Hypothalamus (tissue), 51 donors: Measurements from ENCODE around the gene ZMPSTE24.
"Not testable (repeated sequence)": the region's sequence is repeated elsewhere in the genome, so short reads cannot be mapped to it uniquely, and the experiment has no call there.

Source experiments
- DNase-seq, 51 donors: peaks; one replicate each; lab custom pipeline; 2025; lab: John Stamatoyannopoulos, UW

The ZMPSTE24 gene

DNA sequence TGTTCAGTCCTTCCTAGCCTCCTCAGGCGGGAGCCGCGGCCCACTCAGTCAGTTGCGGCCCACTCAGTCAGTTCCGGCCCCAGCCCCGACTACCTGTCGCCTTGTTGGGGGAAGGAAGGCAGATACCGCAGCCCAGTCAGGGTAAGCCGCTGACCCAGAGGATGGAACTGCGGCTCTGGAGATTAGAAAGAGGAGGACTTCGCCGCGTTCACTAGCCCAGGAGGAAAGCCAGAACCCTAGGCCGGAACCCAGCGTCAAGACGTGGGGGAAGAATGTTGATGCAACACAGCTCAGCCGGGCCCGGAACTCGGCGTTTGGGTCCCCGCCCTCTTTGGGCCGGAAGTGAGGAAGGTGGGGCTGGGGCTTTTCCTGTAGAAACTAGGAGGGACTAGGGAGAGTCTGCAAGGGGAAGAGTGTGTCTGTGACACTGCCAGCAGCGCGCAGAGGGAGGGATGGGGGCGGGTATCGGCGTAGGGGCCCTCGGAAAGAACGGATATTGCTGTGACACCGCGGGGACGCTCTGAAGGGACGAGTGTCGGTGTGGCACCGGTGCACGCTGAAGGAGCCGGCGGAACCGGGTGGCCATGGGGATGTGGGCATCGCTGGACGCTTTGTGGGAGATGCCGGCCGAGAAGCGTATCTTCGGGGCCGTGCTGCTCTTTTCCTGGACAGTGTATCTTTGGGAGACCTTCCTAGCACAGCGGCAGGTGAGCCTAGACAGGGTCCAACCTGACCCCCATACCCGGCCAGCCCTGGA is at the start of gene ZMPSTE24:
TSS of gene ZMPSTE24 (plus strand) at position 549 of the 757 bp plus-strand sequence. CDS start at position 585, 36 bp downstream.
- peak; percentile 76 to 99 (median 94) for DNase-seq

DNA sequence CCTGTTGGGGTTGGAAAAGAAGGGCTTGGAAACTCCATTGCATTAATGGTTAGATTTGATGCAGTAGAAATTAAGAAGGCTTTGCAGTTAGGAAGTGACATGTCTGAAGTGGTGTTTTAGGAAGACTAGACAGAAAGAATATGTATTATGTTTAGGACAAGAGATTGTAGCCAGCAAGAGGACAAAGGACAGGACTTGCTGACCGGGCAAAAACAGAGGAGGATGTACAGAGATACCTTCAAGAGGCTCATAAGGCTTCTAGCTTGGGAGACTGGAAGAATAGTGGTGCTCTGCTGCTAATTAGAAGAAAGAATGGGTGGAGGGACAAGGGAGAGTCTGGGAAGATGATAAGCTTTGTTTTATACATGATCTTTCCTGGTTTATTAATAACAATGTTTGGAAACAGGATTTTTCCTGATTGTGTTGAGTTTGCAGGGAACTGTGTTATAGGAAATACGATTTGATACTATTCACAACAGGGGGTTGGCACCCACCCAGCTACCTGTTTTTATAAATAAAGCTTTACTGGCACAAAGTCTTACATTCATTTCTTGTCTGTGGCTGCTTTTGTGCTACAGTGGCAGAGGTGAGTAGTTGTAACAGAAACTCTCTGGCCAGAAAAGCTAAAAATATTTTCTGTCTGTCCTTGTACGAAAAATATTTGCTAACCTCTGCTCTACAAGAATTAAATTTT is 47.4 kb upstream of the ZMPSTE24 start:
- no peak for DNase-seq

DNA sequence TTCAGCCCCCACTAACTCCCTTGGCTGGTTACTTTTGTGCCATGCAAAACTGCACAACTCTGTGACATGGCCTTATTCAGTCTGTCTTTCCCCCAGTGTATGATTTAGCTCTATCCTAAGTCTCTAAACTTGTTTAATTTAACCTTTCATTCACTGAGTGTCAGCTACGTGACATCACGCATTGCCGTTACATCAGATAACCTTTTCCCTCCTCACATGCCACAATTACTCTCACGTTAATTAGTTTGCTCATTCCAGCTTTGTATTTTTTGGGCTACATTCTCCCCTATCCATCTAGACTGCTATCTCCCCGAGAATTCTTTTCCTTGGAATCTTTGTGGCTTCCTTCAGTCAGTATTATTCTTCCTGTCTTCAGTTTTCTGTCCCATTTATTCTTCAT is 39.7 kb upstream of the ZMPSTE24 start:
- no peak for DNase-seq

DNA sequence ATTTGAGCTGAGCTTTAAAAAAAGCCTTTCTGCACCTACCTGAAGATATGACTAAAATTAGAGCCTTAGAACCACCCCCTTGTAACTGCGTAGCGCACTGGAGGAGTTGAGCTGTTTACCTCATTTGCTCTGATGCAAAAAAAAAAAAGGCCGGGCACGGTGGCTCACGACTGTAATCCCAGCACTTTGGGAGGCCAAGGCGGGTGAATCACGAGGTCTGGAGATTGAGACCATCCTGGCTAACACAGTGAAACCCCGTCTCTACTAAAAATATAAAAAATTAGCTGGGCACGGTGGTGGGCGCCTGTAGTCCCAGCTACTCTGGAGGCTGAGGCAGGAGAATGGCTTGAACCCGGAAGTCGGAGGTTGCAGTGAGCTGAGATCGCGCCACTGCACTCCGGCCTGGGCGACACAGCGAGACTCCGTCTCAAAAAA is 36.5 kb upstream of the ZMPSTE24 start:
- DNase-seq, result not testable (repeated sequence)

DNA sequence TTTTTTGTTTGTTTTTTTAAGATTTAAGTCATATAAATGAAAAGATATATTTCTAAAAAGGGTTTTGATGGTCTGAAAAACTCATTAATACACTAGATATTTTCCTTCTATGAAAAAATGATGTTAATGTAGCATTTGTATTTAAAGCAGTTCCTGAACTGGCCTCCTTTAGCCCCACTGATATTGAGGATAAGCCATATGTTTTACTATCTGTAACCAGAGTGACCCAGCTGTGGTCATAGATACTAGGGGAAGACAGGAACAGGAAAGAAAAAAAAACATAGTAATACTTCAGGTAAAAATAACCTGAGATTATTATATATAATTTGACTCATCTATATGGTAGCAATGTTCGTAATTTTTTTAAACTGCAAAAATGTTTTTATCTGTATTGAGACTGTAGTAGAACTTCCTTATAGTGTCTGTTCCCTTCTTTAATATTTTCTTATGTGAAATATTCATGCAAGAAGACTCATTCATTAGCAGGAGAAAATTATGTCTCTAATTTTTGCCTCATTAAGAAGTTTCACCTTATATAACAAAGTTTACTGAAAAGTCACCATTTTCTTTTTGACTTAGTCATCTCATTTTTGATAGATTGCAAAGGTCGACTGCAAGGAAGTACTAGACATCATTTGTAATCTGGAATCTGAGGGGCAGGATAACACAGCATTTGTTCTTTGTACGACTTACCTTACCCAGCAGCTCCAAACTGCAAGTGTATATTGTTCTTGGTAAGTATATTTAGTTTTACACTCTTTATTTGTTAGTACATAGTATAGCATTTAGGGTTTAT is 35.9 kb upstream of the ZMPSTE24 start:
- no peak for DNase-seq

DNA sequence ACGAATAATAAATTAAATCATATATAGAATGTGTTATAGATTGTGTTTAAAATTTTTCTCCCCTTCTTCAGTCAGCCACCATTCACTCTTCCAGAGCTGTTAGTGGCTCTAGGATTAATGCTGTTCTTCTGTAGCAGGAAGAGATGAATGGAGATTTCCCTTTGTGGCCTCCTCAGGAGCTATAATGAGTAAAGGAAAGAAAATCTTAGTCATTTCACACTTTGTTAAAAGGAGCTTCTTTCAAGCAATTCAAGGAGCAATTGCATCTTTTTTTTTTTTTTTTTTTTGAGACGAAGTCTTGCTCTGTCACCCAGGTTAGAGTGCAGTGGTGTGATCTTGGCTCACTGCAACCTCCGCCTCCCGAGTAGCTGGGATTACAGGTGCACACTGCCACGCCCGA is 34.0 kb upstream of the ZMPSTE24 start:
- DNase-seq, result no peak

DNA sequence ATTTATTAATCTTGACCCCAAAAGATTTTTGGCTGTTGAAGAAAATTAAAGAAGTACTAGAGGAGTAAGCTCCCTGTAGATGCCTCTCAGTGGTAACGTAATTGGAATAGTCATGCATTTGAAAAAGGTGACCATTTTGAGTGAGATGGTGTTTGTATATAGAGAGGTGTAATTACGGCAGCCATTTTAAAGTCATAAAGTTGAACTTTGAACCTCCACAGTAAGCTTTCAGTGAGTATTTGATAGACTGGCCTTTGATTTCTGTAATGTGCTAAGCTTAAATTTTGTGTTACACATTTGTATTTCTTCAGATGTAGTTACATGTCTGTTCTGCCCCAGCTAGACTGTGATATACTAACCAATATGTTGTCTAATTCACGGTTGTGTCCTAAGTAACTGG is 31.8 kb upstream of the ZMPSTE24 start:
- DNase-seq, result no peak

DNA sequence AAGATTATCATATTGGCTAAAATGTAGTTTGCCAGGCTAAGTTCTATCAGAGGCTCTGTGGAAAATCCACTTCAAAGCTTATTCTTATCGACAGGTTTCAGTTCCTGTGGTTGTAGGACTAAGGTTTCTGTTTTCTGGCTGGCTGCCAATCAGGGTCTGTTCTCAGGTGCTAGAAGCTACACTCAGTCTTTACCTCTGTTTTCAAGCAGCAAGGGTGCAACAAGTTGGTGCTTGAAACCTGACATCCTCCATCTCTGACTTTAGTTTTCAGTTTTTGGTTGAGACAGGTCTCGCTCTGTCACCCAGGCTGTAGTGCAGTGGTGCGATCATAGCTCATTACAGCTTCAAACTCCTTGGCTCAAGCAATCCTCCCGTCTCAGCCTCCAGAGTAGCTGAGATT is 25.6 kb upstream of the ZMPSTE24 start:
- DNase-seq, result no peak

DNA sequence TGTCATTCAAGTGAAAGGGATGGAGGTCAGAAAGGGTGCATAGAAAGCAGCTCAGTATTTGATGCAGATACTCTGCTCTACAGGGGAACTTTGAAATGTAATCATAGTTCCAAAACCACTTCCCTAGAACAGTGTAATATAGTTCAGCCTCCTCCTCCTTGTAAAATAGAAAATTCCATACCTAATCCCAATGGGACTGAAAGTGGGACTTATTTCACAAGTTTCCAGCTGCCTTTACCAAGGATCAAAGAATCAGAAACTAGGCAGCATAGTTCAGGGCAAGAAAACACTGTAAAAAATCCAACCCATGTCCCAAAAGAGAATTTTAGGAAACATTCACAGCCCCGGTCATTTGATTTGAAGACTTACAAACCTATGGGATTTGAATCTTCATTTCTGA is 18.4 kb upstream of the ZMPSTE24 start:
- no peak for DNase-seq

DNA sequence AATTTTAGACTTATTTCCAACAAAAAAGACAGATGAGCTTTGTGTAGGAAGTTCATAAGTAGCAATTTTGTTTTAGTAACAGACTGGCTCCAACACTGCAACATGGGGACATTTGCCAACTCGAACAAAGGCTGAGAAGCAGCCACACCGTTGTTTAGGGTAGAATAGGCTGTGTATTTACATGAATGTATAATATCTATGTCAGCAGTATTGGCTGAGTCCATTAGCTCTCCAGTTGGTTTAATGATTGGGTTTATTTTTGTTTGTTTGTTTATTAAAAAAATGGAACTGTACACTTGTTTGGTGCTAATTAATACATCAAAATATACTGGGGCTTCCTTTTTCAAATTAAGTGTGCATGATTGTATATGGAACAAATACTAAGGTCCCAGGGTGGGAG is 17.6 kb upstream of the ZMPSTE24 start:
- DNase-seq, result no peak

DNA sequence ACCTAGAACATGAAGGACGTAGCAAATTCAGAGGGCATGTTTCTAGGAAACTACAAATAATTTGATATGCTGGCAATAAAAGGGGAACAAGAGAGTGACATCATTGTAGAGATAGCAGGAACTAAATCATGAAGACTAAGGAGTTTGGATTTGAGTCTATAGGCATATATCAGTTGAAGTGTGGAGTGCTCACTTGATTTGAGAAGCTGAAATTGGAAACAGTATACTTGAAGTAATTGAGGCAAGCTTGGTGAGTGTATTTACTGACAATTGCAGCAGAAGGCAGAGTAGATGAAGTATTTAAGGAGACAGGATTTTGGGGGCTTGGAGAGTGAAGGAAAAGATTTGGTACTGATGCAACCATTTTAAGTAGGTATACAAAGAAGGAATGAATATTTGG is 16.7 kb upstream of the ZMPSTE24 start:
- no peak for DNase-seq

DNA sequence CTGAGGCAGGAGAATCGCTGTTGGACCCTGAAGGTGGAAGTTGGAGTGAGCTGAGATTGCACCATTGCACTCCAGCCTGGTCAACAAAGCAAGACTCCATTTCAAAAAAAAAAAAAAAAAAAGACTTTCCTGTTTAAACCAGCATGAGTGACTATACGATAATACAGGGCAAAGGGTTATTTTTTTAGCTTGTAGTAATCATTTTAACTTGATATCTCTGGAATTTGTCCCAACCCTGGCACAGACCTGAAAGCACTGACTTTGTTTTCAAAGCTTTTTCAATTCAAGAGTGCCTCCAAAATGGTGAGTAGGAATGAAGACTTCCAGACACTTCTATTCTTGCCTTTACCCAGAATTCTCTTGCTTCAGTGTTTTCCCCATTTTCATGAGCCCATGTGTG is 14.7 kb upstream of the ZMPSTE24 start:
- no peak for DNase-seq

DNA sequence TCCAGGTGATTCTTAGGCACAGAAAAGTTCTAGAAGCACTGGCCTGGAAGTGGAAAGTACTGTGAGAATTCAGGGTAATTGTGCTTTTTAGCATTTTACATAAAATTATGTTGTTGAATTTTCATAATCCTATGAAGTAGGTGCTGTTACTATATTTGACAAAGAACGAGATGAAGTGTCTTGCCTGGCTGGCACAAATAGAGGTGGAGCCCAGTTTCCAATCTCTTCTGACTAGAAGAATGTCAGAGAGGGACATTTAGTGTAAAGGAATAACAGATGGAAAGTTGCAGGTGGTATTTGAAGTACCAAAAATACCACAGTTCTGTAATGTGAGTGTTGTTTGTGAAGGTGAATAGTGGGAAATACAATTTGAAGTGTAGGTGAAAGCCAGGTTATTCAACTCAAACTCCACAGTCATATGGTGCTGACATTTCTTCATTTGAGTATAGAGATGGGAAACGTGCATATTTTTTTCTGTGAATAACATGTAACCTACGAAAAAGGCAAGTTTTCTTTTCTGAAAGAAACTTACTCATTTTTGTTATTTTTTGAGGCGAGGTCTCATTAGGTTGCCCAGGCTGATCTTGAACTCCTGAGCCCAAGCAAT is 13.8 kb upstream of the ZMPSTE24 start:
- DNase-seq, result no peak

DNA sequence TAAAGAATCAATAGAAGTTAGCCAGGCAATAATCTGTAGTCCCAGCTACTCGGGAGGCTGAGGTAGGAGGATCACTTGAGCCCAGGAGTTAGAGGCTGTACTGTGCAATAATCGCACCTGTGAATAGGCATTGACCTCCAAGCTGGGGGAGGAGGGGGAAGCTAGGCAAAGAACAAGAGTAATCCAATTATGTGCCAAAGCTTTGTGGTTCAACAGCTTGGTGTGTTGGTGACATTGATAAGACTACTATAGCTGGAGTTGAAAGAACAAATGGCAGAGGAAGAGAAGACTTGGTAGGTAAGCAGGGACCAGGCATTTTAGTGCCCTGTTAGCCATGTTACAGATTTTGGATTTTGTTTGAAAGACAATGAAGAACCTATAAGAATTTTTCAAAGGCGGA is 12.3 kb upstream of the ZMPSTE24 start:
- no peak for DNase-seq

DNA sequence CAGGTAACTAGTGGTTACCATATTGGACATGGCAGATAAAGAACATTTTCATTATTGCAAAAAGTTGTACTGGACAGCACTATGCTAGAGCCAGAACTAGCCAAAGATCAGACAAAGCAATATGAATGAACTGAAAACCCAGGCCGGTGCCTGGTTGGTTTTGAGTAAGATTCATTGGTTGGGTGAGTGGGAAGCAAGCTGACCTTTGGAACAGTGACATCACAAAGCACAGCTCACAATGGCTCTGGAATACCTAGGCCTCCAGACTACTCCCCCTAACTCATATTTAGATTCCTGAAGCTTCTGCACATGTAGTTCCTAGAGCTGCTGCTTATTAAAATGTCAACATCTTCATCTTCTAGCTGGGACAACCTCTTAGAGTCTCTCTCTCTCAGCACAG is 10.4 kb upstream of the ZMPSTE24 start, which contains the start of gene TMCO2:
TSS of gene TMCO2 (plus strand) at position 283 of the 400 bp plus-strand sequence. CDS start at position 340, 57 bp downstream.
- no peak for DNase-seq

DNA sequence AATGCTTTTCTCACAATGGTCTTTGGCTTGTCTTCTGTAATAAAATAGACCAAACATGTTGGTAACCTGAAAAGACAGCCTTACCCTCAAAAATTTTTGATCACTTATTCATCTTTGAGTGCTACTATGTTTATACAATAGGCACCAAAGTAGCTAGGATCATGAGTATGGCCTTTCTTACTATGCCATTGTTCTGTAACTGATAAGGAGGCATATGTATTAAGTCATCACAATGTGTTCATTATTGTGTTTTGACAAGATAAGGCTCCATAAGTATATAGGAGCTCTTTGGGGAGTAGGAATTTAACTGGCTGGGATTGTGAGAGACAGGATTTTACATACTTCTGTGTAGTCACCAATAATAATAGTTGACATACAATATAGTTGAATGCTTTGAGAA is 9.6 kb upstream of the ZMPSTE24 start:
- DNase-seq, result no peak

DNA sequence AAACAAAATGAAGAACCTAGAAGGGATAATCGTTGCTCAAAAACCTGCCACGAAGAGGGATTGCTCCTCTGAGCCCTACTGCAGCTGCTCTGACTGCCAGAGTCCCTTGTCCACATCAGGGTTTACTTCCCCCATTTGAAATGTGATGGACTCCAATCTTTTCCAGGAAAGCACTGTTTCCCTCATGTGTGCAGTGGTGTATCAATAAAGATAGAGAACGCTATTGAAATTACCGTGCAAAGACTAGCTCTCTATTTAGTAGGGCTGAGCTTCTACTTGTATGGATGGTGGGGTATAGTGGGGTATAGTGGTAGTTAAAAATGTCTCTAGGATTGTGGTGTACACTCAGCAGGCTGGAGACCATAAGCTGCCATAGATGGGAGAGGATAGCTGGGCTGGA is 6.6 kb upstream of the ZMPSTE24 start:
- DNase-seq, result no peak

DNA sequence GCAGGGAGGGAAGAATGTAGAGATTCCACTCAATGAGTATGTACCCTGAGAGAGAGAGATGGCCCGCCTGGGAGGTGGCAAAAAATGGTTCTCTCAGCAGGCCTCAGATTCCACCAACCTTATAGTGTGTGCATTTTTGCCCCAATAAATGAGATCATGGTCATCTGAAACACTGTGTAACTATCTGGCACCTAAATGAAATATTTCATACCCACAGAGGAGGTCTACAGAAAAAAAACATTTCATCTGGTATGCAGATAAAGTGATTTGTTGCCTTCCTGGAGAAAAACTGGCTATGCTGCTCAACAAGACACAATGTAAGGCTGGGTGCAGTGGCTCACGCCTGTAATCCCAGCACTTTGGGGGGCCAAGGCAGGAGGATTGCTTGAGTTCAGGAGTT is 5.4 kb upstream of the ZMPSTE24 start:
- no peak for DNase-seq

DNA sequence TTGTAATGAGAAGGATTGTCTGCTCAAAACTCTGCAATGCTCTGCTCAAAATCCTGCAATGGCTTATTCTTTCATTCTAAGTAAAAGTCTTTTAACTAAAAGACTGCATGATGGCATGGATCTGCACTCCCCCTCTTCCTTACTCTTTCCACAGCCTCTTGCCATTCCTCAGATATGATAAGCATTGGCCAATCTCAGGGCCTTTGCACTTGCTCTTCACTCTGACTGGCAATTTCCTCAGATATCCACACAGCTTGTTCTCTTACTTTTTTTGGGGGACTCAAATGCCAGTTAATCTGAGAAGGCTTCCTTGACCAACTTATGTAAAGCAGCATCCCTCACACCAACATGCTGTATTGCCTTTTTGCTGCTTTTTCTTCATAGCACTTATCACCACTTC is 2.8 kb upstream of the ZMPSTE24 start:
- no peak for DNase-seq

DNA sequence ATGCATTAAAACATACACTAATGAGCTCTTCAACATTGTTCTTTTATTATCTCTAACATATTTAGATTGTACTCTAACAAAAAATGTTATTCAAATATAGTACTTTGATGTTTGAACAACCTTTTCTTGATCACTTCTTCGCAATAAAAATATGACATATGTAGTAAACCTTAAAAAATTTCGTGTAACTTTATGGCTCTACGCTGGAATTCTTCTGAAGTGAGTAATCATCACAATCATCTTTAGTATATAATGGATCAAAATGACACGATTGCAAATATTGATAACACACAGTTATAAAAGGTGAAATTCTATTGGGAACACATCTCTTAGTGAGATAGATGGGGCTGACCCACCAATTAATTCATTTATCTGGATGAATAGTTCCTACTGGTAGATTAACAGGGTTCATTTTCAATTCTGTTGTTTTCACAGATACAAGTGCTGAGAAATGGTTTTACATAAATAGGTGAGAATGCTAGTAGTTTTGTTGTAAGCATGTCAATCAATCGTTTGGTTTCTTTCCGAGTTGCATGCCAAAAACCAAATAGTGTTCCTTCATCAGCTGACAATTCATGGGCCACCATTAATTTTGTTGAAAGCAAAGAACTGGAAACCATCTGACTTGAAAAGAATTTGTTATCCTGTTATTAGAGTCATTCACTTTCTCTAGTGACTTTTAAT is 1.5 kb upstream of the ZMPSTE24 start:
- DNase-seq, result no peak
